ENCODE results near the gene SEMA5B. TPM values are rescaled to one million over a fixed set of nuclear protein-coding genes. Genes with fewer than 3 reads are reported as not detected.

The SEMA5B gene
- total RNA-seq, 2 donors from 2014 or later, result 0.14 to 3.2 TPM

DNA sequence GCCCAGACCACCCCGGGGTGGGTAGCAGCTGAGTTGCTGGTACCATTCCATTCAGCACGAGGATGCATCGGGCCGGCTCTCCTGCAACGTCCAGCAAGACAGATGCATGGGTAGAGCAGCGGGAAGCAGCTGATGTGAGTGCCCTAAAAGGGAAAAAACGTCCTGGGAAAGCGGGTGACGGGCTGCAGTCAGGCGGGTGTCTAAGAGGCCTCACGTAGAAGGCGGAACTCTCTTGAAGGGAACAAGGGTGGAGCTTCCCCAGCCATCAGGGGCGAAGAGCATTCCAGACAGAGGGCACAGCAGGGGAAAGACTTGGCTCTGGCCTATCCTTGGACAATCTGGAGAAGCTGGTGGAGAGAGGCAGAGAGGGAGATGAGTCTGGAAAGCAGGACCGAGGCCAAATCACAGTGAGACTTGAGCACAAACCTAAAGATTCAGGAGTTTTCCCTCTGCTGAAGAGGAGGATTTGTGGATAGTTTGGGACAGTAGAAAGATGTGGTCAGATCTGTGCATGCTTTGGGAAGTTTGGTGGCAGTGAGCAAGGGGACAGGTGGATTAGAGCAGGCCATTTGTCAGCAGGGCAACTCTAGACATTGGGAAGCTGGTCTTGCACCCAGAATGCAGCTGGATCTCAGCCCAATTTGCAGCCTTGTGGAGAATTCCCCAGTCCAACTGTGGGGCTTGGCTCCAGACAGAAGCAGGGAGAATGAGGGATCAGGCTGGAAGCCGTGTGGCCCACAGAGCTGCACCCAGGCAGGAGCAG lies 70.7 kb downstream of the SEMA5B start:
- peak overlapping the region; percentile 37 for H3K4me3 ChIP-seq
- peak overlapping the region; percentile 17 to 51 for H3K27ac ChIP-seq
- no peaks in the 10 kb centered on the region for H3K9me3 ChIP-seq
- ATAC-seq (ENCODE audit: insufficient number of reproducible peaks, low FRiP score, low read depth) (no peak), DNase-seq (ENCODE audit: low spot score) (no peak)
- TF ChIP-seq CTCF (IDR thresholded peaks at IDR 0.05), result no peak
- H3K27me3 ChIP-seq (replicated peaks; ENCODE audit: insufficient read depth), result no peaks in the 10 kb centered on the region
- H3K4me1 ChIP-seq (ENCODE audit: control insufficient read depth in 1 of 2, low read depth in 2 of 2), result peaks cover 19 to 52% of the 10 kb centered on the region in 2 donors
- no peaks in the 10 kb centered on the region for H3K36me3 ChIP-seq

DNA sequence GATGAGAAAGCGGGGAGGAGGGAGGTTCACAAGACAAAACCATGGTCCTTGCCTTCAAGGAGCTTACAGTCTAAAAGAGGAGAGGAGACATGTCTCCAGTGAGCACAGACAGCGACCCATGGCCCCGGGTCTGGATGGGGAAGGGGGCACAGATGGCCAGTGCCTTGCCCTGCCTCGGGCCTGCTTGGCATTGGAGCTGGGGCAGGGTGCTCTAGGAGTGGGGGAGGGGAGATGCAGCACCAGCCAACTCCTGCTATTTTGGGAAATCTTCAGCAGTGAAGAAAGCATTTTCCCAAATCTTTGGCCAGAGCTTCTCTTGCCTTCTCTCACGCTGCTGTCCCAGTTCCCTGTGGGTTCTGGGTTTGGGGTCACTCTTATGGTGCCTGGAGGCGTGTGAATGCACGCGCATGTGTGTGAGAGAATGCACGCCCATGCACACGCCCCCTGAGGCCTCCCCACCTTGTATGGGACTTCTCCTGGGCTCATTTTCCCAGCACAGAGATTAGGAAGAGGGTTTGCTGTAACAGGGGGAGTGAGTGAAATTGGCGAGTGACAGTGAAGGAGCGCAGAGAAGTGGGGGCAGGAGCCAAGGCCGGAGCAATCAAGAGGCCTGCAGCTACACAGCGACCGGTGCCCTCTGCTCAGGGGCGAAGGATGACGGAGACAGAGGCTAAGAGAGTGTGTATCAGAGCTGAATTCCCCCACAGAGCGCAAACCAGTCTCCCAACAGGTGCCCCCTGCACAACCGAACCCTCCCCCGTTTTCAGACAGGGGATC lies 71.5 kb downstream of the SEMA5B start:
- TF ChIP-seq CTCF (IDR thresholded peaks at IDR 0.05), result no peak
- no peaks in the 10 kb centered on the region for H3K27me3 ChIP-seq (replicated peaks; ENCODE audit: insufficient read depth)
- H3K36me3 ChIP-seq, result no peaks in the 10 kb centered on the region
- ATAC-seq (ENCODE audit: insufficient number of reproducible peaks, low FRiP score, low read depth) (no peak), DNase-seq (ENCODE audit: low spot score) (no peak)
- peak overlapping the region; percentile 37 for H3K4me3 ChIP-seq
- peaks cover 19 to 44% of the 10 kb centered on the region in 2 donors for H3K4me1 ChIP-seq (ENCODE audit: control insufficient read depth in 1 of 2, low read depth in 2 of 2)
- H3K9me3 ChIP-seq, result no peaks in the 10 kb centered on the region
- H3K27ac ChIP-seq, result peak overlapping the region in 1 of 2 donors; percentile 50

- Histone ChIP-seq H3K9me3 (no peaks in the 10 kb centered on the region), H3K27ac (no peak overlapping the region), H3K27me3 (replicated peaks; ENCODE audit: insufficient read depth) (no peaks in the 10 kb centered on the region), H3K4me3 (no peak overlapping the region), H3K36me3 (no peaks in the 10 kb centered on the region), H3K4me1 (ENCODE audit: control insufficient read depth in 1 of 2, low read depth in 2 of 2) (peaks cover 14 to 34% of the 10 kb centered on the region in 2 donors)
- DNase-seq (ENCODE audit: low spot score) (no peak), ATAC-seq (ENCODE audit: insufficient number of reproducible peaks, low FRiP score, low read depth) (no peak)
- TF ChIP-seq CTCF (IDR thresholded peaks at IDR 0.05), result no peak
These were observed 75.0 kb downstream of the SEMA5B start for GRCh38 chr3:122952520-122952919.

- DNase-seq (ENCODE audit: low spot score) (no peak), ATAC-seq (ENCODE audit: insufficient number of reproducible peaks, low FRiP score, low read depth) (no peak)
- H3K4me1 ChIP-seq (ENCODE audit: control insufficient read depth in 1 of 2, low read depth in 2 of 2), result peaks cover 11 to 35% of the 10 kb centered on the region in 2 donors
- no peak overlapping the region for H3K27ac ChIP-seq
- H3K36me3 ChIP-seq, result no peaks in the 10 kb centered on the region
- no peaks in the 10 kb centered on the region for H3K9me3 ChIP-seq
- no peak overlapping the region for H3K4me3 ChIP-seq
- no peaks in the 10 kb centered on the region for H3K27me3 ChIP-seq (replicated peaks; ENCODE audit: insufficient read depth)
- no peak for TF ChIP-seq CTCF (IDR thresholded peaks at IDR 0.05)
These were observed 79.2 kb downstream of the SEMA5B start for GRCh38 chr3:122948408-122948807.

- no peak for DNase-seq (ENCODE audit: low spot score)
- Histone ChIP-seq H3K27ac (no peak overlapping the region), H3K9me3 (no peaks in the 10 kb centered on the region), H3K36me3 (no peaks in the 10 kb centered on the region), H3K4me1 (ENCODE audit: control insufficient read depth in 1 of 2, low read depth in 2 of 2) (peaks cover 11 to 42% of the 10 kb centered on the region in 2 donors), H3K4me3 (no peak overlapping the region), H3K27me3 (replicated peaks; ENCODE audit: insufficient read depth) (no peaks in the 10 kb centered on the region)
- no peak for ATAC-seq (ENCODE audit: insufficient number of reproducible peaks, low FRiP score, low read depth)
- no peak for TF ChIP-seq CTCF (IDR thresholded peaks at IDR 0.05)
These were observed 79.8 kb downstream of the SEMA5B start for GRCh38 chr3:122947738-122948137.

All from thoracic aorta (tissue), 2 donors.